Stomach (tissue), 19 donors: Measurements from ENCODE around the gene PTGDR. TPM values are rescaled to one million over a fixed set of nuclear protein-coding genes. Genes with fewer than 3 reads are reported as not detected.

Source experiments
- DNase-seq, 2 donors: peaks; one replicate each; pipeline versions ENCODE4 v3.0.0 to v3.0.0-alpha.2; 2013 to 2019
- H3K27ac ChIP-seq, 5 donors: fragments of 200-600 bp in 4 of 5; sonication (generic) in 4 of 5; one replicate each; pipeline ENCODE4 v1.5.1; 2013 to 2019; ENCODE audit warnings: mild to moderate bottlenecking in 1 of 5, moderate library complexity in 1 of 5
- H3K27me3 ChIP-seq, 3 donors: fragments of 200-600 bp; sonication (generic); one replicate each; pipeline ENCODE4 v1.5.1; 2017 to 2019; ENCODE audit warnings: mixed run types in 1 of 3
- H3K36me3 ChIP-seq, 4 donors: fragments of 200-600 bp; sonication (generic); 1 replicate in 3 of 4; 2 replicates in 1 of 4; pipeline ENCODE4 v1.5.1; 2016 to 2019
- H3K4me1 ChIP-seq, 4 donors: fragments of 200-600 bp; sonication (generic); one replicate each; pipeline ENCODE4 v1.5.1; 2016 to 2019
- H3K4me3 ChIP-seq, 4 donors: fragments of 200-600 bp; sonication (generic) in 3 of 4; one replicate each; pipeline ENCODE4 v1.5.1; 2016 to 2019; ENCODE audit warnings: mild to moderate bottlenecking in 1 of 4
- H3K9me3 ChIP-seq, 4 donors: fragments of 200-600 bp; sonication (generic); one replicate each; pipeline ENCODE4 v1.5.1; 2016 to 2019
- EP300 ChIP-seq: sonication (generic); formaldehyde crosslinking; IDR thresholded peaks from one replicate; pipeline ENCODE4 v1.6.1; 2017; ENCODE audit warnings: antibody characterized with exemption
- POLR2A ChIP-seq, 4 donors: fragments of 450-650 bp; IDR thresholded peaks; one replicate each; pipeline ENCODE4 v1.6.1; 2016; ENCODE audit warnings: antibody characterized with exemption in 4 of 4, control low read depth in 2 of 4, mild to moderate bottlenecking in 1 of 4, moderate library complexity in 1 of 4
- POLR2AphosphoS5 ChIP-seq, 3 donors: sonication (generic); formaldehyde crosslinking; IDR thresholded peaks; one replicate each; pipeline ENCODE4 v1.6.1; 2016; ENCODE audit warnings: antibody characterized with exemption in 3 of 3
- WGBS, 5 donors: extraction: QIAGEN DNeasy Blood & Tissue Kit in 3 of 5; methylation state at CpG; one replicate each; pipeline versions ENCODE4 v1.1.5 to v1.1.7; 2013 to 2018; 5-methylcytosine and 5-hydroxymethylcytosine counted together
- intact Hi-C: fragments of 100-400 bp; cut with DNase I; formaldehyde crosslinking; loops from one replicate; pipeline ENCODE4 v1.15.1; 2023; ENCODE audit warnings: low total_unique reads
- long read RNA-seq, 10 donors: transcript quantifications; one replicate each; lab custom pipeline, GENCODE V29; 2026
- polyA plus RNA-seq, 3 donors: library from polyadenylated mRNA; stranded (reverse); fragments of 200-250 nt; gene quantifications; one replicate each; pipeline ENCODE4 v1.2.3, GENCODE V29; 2013
- total RNA-seq, 5 donors: library from RNA; depleted of rRNA; stranded (reverse); fragments of >200 nt; gene quantifications; one replicate each; pipeline versions ENCODE4 v1.1.0 to v1.2.3, GENCODE V29; 2014 to 2016
- TF ChIP-seq, protein P1 (sequence below), 7 experiments: fragments of 450-650 bp in 4 of 7; fragments of 200-600 bp in 3 of 7; sonication (generic) in 3 of 7; IDR thresholded peaks; one replicate each; pipeline ENCODE4 v1.5.1; 2016 to 2019; ENCODE audit warnings: antibody characterized with exemption in 7 of 7, control low read depth in 2 of 7, mild to moderate bottlenecking in 1 of 7
- donor health status: healthy with polysubstance abuse.
- donor health status: Bipolar disorder and iron deficiency.
- donor health status: healthy.

The PTGDR gene, protein sequence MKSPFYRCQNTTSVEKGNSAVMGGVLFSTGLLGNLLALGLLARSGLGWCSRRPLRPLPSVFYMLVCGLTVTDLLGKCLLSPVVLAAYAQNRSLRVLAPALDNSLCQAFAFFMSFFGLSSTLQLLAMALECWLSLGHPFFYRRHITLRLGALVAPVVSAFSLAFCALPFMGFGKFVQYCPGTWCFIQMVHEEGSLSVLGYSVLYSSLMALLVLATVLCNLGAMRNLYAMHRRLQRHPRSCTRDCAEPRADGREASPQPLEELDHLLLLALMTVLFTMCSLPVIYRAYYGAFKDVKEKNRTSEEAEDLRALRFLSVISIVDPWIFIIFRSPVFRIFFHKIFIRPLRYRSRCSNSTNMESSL
- total RNA-seq (10 to 100 TPM in 1 of 5 donors, under 1 TPM in 1, not detected in 3; 0.37 to 33.0 TPM), polyA plus RNA-seq (not detected)
- long read RNA-seq, donor 1 = 0 reads
- long read RNA-seq, donor 2 = 0 reads
- long read RNA-seq, donor 3 = 0 reads
- long read RNA-seq, donor 4 = 0 reads
- long read RNA-seq, donor 5, partial matches to known transcripts = 0 of 3 reads
- long read RNA-seq, donor 5, other reads (novel, unspliced or antisense) = 0 of 3 reads
- long read RNA-seq, donor 6, partial matches to known transcripts = 0 of 1 reads
- long read RNA-seq, donor 6, other reads (novel, unspliced or antisense) = 0 of 1 reads
- long read RNA-seq, donor 7 = 0 reads
- long read RNA-seq, donor 8 = 0 reads
- long read RNA-seq, donor 9, partial matches to known transcripts = 0 of 2 reads
- long read RNA-seq, donor 9, other reads (novel, unspliced or antisense) = 0 of 2 reads
- long read RNA-seq, donor 10 = 0 reads

DNA sequence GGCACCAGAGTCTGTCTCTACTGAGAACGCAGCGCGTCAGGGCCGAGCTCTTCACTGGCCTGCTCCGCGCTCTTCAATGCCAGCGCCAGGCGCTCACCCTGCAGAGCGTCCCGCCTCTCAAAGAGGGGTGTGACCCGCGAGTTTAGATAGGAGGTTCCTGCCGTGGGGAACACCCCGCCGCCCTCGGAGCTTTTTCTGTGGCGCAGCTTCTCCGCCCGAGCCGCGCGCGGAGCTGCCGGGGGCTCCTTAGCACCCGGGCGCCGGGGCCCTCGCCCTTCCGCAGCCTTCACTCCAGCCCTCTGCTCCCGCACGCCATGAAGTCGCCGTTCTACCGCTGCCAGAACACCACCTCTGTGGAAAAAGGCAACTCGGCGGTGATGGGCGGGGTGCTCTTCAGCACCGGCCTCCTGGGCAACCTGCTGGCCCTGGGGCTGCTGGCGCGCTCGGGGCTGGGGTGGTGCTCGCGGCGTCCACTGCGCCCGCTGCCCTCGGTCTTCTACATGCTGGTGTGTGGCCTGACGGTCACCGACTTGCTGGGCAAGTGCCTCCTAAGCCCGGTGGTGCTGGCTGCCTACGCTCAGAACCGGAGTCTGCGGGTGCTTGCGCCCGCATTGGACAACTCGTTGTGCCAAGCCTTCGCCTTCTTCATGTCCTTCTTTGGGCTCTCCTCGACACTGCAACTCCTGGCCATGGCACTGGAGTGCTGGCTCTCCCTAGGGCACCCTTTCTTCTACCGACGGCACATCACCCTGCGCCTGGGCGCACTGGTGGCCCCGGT is at the start of gene PTGDR:
Gene PTGDR (plus strand): TSS at position 198 of the 778 bp plus-strand sequence. CDS start 117 bp downstream, at position 315.
- peak within 1 kb of the TSS in 3 of 5 donors; percentile 1 to 55 (median 43) for H3K27ac ChIP-seq

DNA sequence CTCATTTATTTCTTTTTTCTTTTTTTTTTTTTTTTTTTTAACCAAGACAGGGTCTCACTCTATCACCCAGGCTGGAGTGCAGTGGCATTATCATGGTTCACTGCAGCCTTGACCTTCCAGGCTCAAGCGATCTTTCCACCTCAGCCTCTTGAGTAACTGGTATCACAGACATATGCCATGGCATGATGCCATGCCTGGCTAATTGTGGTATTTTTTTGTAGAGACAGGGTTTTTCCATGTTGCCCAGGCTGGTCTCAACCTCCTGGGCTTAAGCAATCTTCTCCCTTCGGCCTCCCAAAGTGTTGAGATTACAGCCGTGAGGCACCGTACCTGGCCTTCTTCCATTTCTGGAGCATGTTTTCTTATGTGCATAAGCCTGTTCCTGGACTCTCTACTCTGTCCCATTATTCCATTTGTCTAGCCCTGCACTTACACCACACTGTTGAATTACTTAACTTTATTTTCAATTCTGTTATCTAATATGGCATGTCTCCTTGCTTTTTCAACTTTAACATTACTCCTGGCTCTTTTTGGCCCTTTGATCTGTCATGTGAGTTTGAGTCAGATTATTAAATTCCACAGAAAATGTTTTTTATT is 47.9 kb upstream of the PTGDR start:
- intact Hi-C loops = no loop called here
- Histone ChIP-seq H3K27me3 (no peaks in the 10 kb centered on the region), H3K27ac (no peak overlapping the region), H3K4me3 (no peak overlapping the region), H3K4me1 (peaks cover 0 to 7% (median 0%) of the 10 kb centered on the region in 4 donors), H3K9me3 (no peaks in the 10 kb centered on the region), H3K36me3 (no peaks in the 10 kb centered on the region)
- 76 to 89% (median 79%) methylated on average over 4 of the region's 4 CpGs for WGBS, 5 donors
- no peak for TF ChIP-seq POLR2AphosphoS5 (IDR thresholded peaks at IDR 0.05)
- no peak for TF ChIP-seq EP300
- TF ChIP-seq, protein P1, sequence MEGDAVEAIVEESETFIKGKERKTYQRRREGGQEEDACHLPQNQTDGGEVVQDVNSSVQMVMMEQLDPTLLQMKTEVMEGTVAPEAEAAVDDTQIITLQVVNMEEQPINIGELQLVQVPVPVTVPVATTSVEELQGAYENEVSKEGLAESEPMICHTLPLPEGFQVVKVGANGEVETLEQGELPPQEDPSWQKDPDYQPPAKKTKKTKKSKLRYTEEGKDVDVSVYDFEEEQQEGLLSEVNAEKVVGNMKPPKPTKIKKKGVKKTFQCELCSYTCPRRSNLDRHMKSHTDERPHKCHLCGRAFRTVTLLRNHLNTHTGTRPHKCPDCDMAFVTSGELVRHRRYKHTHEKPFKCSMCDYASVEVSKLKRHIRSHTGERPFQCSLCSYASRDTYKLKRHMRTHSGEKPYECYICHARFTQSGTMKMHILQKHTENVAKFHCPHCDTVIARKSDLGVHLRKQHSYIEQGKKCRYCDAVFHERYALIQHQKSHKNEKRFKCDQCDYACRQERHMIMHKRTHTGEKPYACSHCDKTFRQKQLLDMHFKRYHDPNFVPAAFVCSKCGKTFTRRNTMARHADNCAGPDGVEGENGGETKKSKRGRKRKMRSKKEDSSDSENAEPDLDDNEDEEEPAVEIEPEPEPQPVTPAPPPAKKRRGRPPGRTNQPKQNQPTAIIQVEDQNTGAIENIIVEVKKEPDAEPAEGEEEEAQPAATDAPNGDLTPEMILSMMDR (IDR thresholded peaks at IDR 0.05) = no peak
- TF ChIP-seq POLR2A (IDR thresholded peaks at IDR 0.05) = no peak
- no peak for DNase-seq

More for the DNA sequence above, at the start of gene PTGDR:
- H3K36me3 ChIP-seq = no peaks in the 10 kb centered on the region
- intact Hi-C loops = no loop called here
- peaks cover 16 to 35% (median 22%) of the 10 kb centered on the region in 4 donors for H3K4me1 ChIP-seq
- H3K9me3 ChIP-seq = no peaks in the 10 kb centered on the region
- TF ChIP-seq EP300 = no peak
- TF ChIP-seq, protein P1 (IDR thresholded peaks at IDR 0.05) = no peak
- TF ChIP-seq POLR2AphosphoS5 (IDR thresholded peaks at IDR 0.05) = no peak
- no peak for TF ChIP-seq POLR2A (IDR thresholded peaks at IDR 0.05)
- H3K4me3 ChIP-seq = peak within 1 kb of the TSS; percentile 43 to 57 (median 52)
- 2 to 9% (median 3%) methylated on average over 15 to 63 of the region's 63 CpGs for WGBS, 5 donors
- peaks cover 12 to 40% (median 22%) of the 10 kb centered on the region in 3 donors for H3K27me3 ChIP-seq
- DNase-seq = peak; percentile 30 to 53

DNA sequence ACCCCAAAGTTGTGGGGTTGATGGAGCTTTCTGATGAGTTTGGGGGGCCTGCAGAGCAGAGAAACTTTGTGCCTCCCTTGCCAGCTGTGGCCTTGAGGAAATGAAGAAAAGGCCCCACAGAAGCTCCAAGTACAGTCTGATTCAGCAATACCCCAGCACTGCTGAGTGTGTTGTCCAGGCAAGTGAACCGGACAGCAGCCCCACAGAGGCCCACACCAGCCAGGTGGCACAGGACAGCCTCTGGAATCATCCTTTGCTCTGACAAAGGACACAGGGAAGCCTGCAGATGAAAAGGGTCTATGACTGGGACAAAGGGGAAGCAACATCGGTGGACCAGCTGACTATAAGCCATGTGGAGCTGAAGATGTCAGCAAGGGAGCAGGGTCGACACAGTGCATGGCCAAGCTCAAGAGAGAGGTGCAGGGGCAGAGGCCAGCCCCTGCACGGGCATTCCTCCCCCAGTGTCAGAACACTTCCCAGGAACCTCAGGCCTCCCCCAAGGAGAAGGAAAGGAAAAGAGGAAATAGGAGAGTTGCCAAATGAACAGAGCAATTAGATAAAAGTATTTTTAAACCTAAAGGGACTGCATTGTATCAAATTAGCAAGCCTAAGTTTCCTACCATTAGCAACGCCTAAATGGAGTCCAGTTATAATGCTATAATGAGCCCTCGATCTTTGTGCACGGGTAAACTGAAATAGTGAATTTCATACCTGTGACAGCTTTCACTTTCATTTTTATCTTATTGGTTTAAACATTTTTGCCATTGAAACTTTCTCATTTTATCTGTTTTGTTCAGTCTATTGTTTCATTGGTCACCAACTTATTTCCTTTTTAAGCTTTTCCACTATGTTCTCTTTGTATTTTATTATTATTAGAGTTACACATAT is 46.3 kb upstream of the PTGDR start:
- TF ChIP-seq, protein P1 (IDR thresholded peaks at IDR 0.05) = no peak
- no peak for TF ChIP-seq POLR2AphosphoS5 (IDR thresholded peaks at IDR 0.05)
- no peak for TF ChIP-seq POLR2A (IDR thresholded peaks at IDR 0.05)
- no peak for TF ChIP-seq EP300
- WGBS, 5 donors = 68 to 76% (median 70%) methylated on average over 7 of the region's 7 CpGs
- intact Hi-C loops = no loop called here

More for the DNA sequence above, 46.3 kb upstream of the PTGDR start:
- no peak for DNase-seq
- no peaks in the 10 kb centered on the region for H3K36me3 ChIP-seq
- no peak overlapping the region for H3K27ac ChIP-seq
- H3K4me1 ChIP-seq = peaks cover 0 to 7% (median 0%) of the 10 kb centered on the region in 4 donors
- H3K9me3 ChIP-seq = no peaks in the 10 kb centered on the region
- no peaks in the 10 kb centered on the region for H3K27me3 ChIP-seq
- peak overlapping the region in 3 of 4 donors; percentile 10 to 24 (median 10) for H3K4me3 ChIP-seq
